Suprapubic skin (tissue), 4 donors: Measurements from ENCODE around the gene NOS1AP. TPM values are rescaled to one million over a fixed set of nuclear protein-coding genes. Genes with fewer than 3 reads are reported as not detected.
A peak's percentile ranks its signal among the peaks of the same experiment; 100 is the strongest.

ENCODE experiments used
- DNase-seq, 2 donors: peaks; one replicate each; pipeline ENCODE4 v3.0.0-alpha.2; 2019; ENCODE audit warnings: low spot score in 2 of 2
- H3K27ac ChIP-seq: fragments of 200-600 bp; sonication (generic); one replicate; pipeline ENCODE4 v1.5.1; 2019
- H3K27me3 ChIP-seq: fragments of 200-600 bp; sonication (generic); one replicate; pipeline ENCODE4 v1.5.1; 2019
- H3K36me3 ChIP-seq: fragments of 200-600 bp; sonication (generic); one replicate; pipeline ENCODE4 v1.5.1; 2019
- H3K4me1 ChIP-seq: fragments of 200-600 bp; sonication (generic); one replicate; pipeline ENCODE4 v1.5.1; 2019
- H3K4me3 ChIP-seq: fragments of 200-600 bp; sonication (generic); one replicate; pipeline ENCODE4 v1.5.1; 2019; ENCODE audit warnings: mild to moderate bottlenecking
- H3K9me3 ChIP-seq: fragments of 200-600 bp; sonication (generic); one replicate; pipeline ENCODE4 v1.5.1; 2019
- EP300 ChIP-seq: sonication (generic); formaldehyde crosslinking; IDR thresholded peaks from one replicate; pipeline ENCODE4 v1.6.1; 2017; ENCODE audit warnings: antibody characterized with exemption
- POLR2A ChIP-seq, 2 donors: fragments of 450-650 bp; IDR thresholded peaks; one replicate each; pipeline ENCODE4 v1.6.1; 2017; ENCODE audit warnings: antibody characterized with exemption in 2 of 2, mild to moderate bottlenecking in 2 of 2, moderate library complexity in 2 of 2
- POLR2AphosphoS5 ChIP-seq, 3 donors: sonication (generic); formaldehyde crosslinking; IDR thresholded peaks; one replicate each; pipeline ENCODE4 v1.6.1; 2017; ENCODE audit warnings: antibody characterized with exemption in 3 of 3
- WGBS: methylation state at CpG from one replicate; pipeline ENCODE4 v1.1.5; 2018; 5-methylcytosine and 5-hydroxymethylcytosine counted together
- total RNA-seq, 4 donors: library from RNA; depleted of rRNA; stranded (reverse); fragments of >200 nt; gene quantifications; one replicate each; pipeline ENCODE4 v1.1.0, GENCODE V29; 2016
- TF ChIP-seq, protein P1 (sequence below), 2 donors: fragments of 200-600 bp in 1 of 2; fragments of 450-650 bp in 1 of 2; sonication (generic) in 1 of 2; IDR thresholded peaks; one replicate each; pipeline ENCODE4 v1.5.1; 2016 to 2019; ENCODE audit warnings: antibody characterized with exemption in 2 of 2, mild to moderate bottlenecking in 1 of 2, moderate library complexity in 1 of 2

NOS1AP gene
- 1 to 10 TPM; 1.9 to 9.5 (median 3.3) TPM for total RNA-seq

DNA sequence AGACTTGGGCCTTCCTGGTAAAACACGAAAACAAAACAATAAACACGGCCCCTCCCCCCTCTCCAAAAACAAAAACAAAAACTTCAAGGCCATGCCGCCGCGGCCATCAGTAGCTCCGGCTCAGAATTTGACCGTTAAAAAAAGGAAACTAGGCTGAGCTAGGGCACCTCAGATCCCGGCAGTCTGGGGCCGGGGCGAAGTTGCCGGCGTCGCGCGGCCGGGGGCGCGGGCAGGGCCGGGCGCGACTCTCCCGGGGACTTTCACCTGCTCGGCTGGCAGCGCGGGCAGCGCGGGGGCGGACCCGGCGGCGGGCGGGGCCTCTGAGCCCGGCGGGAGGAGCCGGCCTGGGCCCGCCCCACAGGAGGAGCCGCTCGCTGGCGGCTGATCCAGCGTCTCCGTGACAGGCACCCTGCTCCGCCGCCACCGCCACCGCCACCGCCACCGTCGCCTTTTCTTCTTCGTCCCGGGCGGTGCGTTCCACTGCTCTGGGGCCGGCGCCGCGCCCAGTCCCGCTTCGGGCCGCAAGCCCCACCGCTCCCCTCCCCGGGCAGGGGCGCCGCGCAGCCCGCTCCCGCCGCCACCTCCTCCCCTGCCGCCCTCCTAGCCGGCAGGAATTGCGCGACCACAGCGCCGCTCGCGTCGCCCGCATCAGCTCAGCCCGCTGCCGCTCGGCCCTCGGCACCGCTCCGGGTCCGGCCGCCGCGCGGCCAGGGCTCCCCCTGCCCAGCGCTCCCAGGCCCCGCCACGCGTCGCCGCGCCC, at the start of gene NOS1AP:
NOS1AP (plus strand) TSS at position 358 of the 760 bp plus-strand sequence. CDS start 487 bp downstream, outside the sequence.
- peak; percentile 74 to 83 for DNase-seq
- H3K4me1 ChIP-seq, result peaks cover 15% of the 10 kb centered on the region
- TF ChIP-seq POLR2A (IDR thresholded peaks at IDR 0.05) (no peak), EP300 (no peak), POLR2AphosphoS5 (IDR thresholded peaks at IDR 0.05) (no peak)
- TF ChIP-seq, protein P1, sequence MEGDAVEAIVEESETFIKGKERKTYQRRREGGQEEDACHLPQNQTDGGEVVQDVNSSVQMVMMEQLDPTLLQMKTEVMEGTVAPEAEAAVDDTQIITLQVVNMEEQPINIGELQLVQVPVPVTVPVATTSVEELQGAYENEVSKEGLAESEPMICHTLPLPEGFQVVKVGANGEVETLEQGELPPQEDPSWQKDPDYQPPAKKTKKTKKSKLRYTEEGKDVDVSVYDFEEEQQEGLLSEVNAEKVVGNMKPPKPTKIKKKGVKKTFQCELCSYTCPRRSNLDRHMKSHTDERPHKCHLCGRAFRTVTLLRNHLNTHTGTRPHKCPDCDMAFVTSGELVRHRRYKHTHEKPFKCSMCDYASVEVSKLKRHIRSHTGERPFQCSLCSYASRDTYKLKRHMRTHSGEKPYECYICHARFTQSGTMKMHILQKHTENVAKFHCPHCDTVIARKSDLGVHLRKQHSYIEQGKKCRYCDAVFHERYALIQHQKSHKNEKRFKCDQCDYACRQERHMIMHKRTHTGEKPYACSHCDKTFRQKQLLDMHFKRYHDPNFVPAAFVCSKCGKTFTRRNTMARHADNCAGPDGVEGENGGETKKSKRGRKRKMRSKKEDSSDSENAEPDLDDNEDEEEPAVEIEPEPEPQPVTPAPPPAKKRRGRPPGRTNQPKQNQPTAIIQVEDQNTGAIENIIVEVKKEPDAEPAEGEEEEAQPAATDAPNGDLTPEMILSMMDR (IDR thresholded peaks at IDR 0.05), result no peak
- H3K4me3 ChIP-seq, result peak within 1 kb of the TSS; percentile 91
- H3K9me3 ChIP-seq, result no peaks in the 10 kb centered on the region
- WGBS, result under 1% methylated on average over 55 of the region's 95 CpGs
- H3K27ac ChIP-seq, result peak within 1 kb of the TSS; percentile 67
- peaks cover 26% of the 10 kb centered on the region for H3K27me3 ChIP-seq
- no peaks in the 10 kb centered on the region for H3K36me3 ChIP-seq

DNA sequence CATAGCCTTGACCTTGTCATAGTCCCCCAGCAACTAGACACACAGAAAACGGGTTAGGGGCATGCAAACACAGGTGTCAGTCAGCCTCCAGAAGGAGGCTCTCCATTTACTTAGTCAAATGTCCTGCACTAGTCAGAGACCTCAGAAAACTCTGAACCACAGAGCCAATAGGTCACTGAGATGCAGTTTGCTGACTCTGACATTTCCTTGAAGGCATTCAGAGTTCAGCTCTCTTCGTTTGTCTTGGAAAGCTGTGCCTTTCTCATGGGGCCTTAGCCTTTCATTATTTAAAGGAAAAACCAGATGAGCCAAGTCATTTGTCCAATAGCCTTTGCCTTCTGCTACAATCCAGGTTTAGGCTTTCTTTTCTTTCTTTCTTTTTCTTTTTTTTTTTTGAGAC, 49.3 kb upstream of the NOS1AP start:
- Histone ChIP-seq H3K9me3 (no peaks in the 10 kb centered on the region), H3K27me3 (peaks cover 9% of the 10 kb centered on the region), H3K36me3 (no peaks in the 10 kb centered on the region), H3K4me3 (no peak overlapping the region), H3K4me1 (peaks cover 46% of the 10 kb centered on the region), H3K27ac (peak overlapping the region; percentile 29)
- TF ChIP-seq POLR2AphosphoS5 (IDR thresholded peaks at IDR 0.05) (no peak), POLR2A (IDR thresholded peaks at IDR 0.05) (no peak), EP300 (no peak)
- TF ChIP-seq, protein P1 (IDR thresholded peaks at IDR 0.05), result no peak
- no peak for DNase-seq
- WGBS, result 81% methylated on average over 2 of the region's 2 CpGs

DNA sequence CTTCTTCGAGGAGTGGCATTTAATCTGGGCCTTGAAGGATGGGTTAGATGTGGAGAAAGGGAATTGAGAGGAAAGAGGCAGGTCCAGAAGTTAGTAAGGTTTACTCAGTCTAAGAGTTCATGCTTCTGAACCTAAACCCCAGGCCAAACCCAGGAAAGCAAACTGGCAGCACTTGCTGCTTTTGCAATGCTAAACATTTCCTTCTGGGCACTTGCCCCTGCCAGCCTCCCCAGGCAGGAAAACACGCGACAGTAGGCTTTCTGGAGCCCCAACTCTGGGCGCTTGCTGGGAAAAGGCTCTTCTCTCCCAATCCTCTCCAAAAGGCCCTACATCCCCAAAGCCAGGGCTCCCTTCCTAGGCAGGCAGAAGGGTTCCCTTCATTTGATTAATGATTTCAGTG, 48.4 kb upstream of the NOS1AP start:
- WGBS, result 48% methylated on average over 4 of the region's 4 CpGs
- Histone ChIP-seq H3K27ac (no peak overlapping the region), H3K4me1 (peaks cover 46% of the 10 kb centered on the region), H3K36me3 (no peaks in the 10 kb centered on the region), H3K27me3 (peaks cover 13% of the 10 kb centered on the region), H3K4me3 (no peak overlapping the region), H3K9me3 (no peaks in the 10 kb centered on the region)
- no peak for DNase-seq
- no peak for TF ChIP-seq POLR2AphosphoS5 (IDR thresholded peaks at IDR 0.05)
- TF ChIP-seq, protein P1 (IDR thresholded peaks at IDR 0.05), result no peak
- no peak for TF ChIP-seq POLR2A (IDR thresholded peaks at IDR 0.05)
- TF ChIP-seq EP300, result no peak

DNA sequence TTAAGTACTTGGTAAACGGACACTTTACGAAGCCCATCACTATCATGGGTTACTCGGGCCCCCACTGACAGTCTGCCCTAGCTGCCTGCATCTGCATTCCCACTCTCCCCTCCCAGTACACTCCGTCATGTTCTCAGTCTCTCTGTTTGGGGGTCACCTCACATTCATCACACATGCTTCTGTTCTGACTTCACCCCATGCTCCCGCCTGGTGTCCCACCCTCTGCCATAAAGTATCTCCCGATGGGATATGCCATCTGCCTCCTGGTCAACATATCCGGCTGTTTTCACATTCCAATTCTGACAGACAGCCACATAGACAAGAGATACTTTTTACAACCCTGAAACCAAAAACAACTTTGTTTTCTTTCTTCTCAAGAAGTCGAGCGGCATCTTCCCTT, 46.9 kb upstream of the NOS1AP start:
- Histone ChIP-seq H3K4me3 (peak overlapping the region; percentile 57), H3K27ac (peak overlapping the region; percentile 57)
- WGBS, result 58% methylated on average over 9 of the region's 9 CpGs

DNA sequence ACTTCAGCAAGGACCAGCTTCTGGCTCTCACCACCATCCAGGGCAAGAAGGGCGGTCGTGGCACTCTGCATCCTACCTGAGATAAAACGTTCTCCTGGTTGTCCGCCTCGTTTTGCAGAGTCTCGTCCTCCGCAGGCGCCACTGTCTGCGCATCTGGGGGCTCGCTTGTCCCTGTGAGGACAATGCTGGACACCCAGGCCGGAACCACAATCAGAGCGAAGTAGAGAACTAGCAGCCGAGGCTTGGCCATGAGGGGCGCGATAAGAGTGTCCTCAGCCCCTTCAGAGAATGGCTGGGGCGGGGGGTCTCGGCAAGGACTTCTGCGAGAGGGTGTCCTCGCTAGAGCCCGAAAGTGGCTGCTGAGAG, 46.3 kb upstream of the NOS1AP start:
- Histone ChIP-seq H3K4me1 (peaks cover 46% of the 10 kb centered on the region), H3K9me3 (no peaks in the 10 kb centered on the region), H3K27me3 (peaks cover 13% of the 10 kb centered on the region), H3K4me3 (peak overlapping the region; percentile 57), H3K27ac (peak overlapping the region; percentile 57), H3K36me3 (no peaks in the 10 kb centered on the region)
- no peak for DNase-seq
- TF ChIP-seq POLR2AphosphoS5 (IDR thresholded peaks at IDR 0.05) (no peak), EP300 (no peak), POLR2A (IDR thresholded peaks at IDR 0.05) (no peak)
- TF ChIP-seq, protein P1 (IDR thresholded peaks at IDR 0.05), result no peak
- WGBS, result 48% methylated on average over 12 of the region's 20 CpGs

More for the DNA sequence above, 46.9 kb upstream of the NOS1AP start:
- H3K27me3 ChIP-seq, result peaks cover 13% of the 10 kb centered on the region
- peaks cover 46% of the 10 kb centered on the region for H3K4me1 ChIP-seq
- TF ChIP-seq POLR2AphosphoS5 (IDR thresholded peaks at IDR 0.05) (no peak), POLR2A (IDR thresholded peaks at IDR 0.05) (no peak), EP300 (no peak)
- TF ChIP-seq, protein P1 (IDR thresholded peaks at IDR 0.05), result no peak
- no peaks in the 10 kb centered on the region for H3K9me3 ChIP-seq
- no peaks in the 10 kb centered on the region for H3K36me3 ChIP-seq
- no peak for DNase-seq
